CD4-positive, alpha-beta T cell (primary cell): ENCODE data around the gene PRKCA. TPM values are rescaled to one million over a fixed set of nuclear protein-coding genes. Genes with fewer than 3 reads are reported as not detected.

Experiments
- ATAC-seq: fragments of 200-7000 bp; cut with Tn5 transposase; one replicate; pipeline ENCODE4 v1.10.0; 2022; ENCODE audit warnings: mild to moderate bottlenecking; ENCODE audit not compliant: poor library complexity
- CTCF ChIA-PET: fragments of 350-600 bp; sonication (Branson Sonifier 250); formaldehyde crosslinking; loops from one replicate; lab custom pipeline; 2021; ENCODE audit warnings: antibody characterized with exemption, inconsistent platforms; lab: Charles Lee
- POLR2A ChIA-PET: fragments of 350-600 bp; sonication (Branson Sonifier 250); formaldehyde crosslinking; loops from one replicate; lab custom pipeline; 2021; ENCODE audit warnings: antibody characterized with exemption, inconsistent platforms; lab: Charles Lee
- DNase-seq, 14 experiments: peaks; one replicate each; pipeline ENCODE4 v3.0.0-alpha.2; 2013 to 2020; ENCODE audit warnings: mixed read lengths in 2 of 14
- H3K27ac ChIP-seq, 2 donors: one replicate each; pipeline versions ENCODE4 v1.5.1 to v1.7.0; 2013; ENCODE audit warnings: low read length in 2 of 2, low read depth in 1 of 2, mild to moderate bottlenecking in 1 of 2
- H3K27me3 ChIP-seq, 2 experiments: 1 replicate in 1 of 2; 2 replicates in 1 of 2; pipeline versions ENCODE4 v1.6.1 to v1.7.0; 2013; ENCODE audit warnings: low read length in 2 of 2, control low read depth in 1 of 2, mild to moderate bottlenecking in 1 of 2, moderate library complexity in 1 of 2; ENCODE audit not compliant: insufficient read depth in 2 of 2, control insufficient read depth in 1 of 2
- H3K36me3 ChIP-seq: one replicate; pipeline ENCODE4 v1.6.1; 2013; ENCODE audit warnings: low read length, control low read depth; ENCODE audit not compliant: insufficient read depth
- H3K4me1 ChIP-seq: one replicate; pipeline ENCODE4 v1.6.1; 2013; ENCODE audit warnings: low read length, control low read depth; ENCODE audit not compliant: insufficient read depth
- H3K4me3 ChIP-seq: one replicate; pipeline ENCODE4 v1.5.1; 2013; ENCODE audit warnings: mild to moderate bottlenecking, low read length, moderate library complexity
- H3K9me3 ChIP-seq, 2 experiments: 1 replicate in 1 of 2; 2 replicates in 1 of 2; pipeline versions ENCODE4 v1.6.1 to v1.7.0; 2013; ENCODE audit warnings: low read length in 2 of 2, mild to moderate bottlenecking in 2 of 2, control low read depth in 1 of 2, moderate library complexity in 1 of 2; ENCODE audit not compliant: control insufficient read depth in 1 of 2, insufficient read depth in 1 of 2
- H3K27ac Mint-ChIP-seq: one replicate; pipeline ENCODE4 v1.8.0; 2020; ENCODE audit warnings: mixed read lengths
- H3K27me3 Mint-ChIP-seq: one replicate; pipeline ENCODE4 v1.8.0; 2021; ENCODE audit warnings: mixed read lengths
- H3K36me3 Mint-ChIP-seq: one replicate; pipeline ENCODE4 v1.8.0; 2021; ENCODE audit warnings: low read depth, mixed read lengths
- H3K4me1 Mint-ChIP-seq: one replicate; pipeline ENCODE4 v1.8.0; 2021; ENCODE audit warnings: low read depth, mixed read lengths
- H3K4me3 Mint-ChIP-seq: one replicate; pipeline ENCODE4 v1.8.0; 2020; ENCODE audit warnings: mild to moderate bottlenecking, mixed read lengths
- H3K9me3 Mint-ChIP-seq: one replicate; pipeline ENCODE4 v1.8.0; 2020; ENCODE audit warnings: mixed read lengths
- intact Hi-C, 2 experiments: fragments of 100-400 bp; cut with DNase I in 1 of 2; cut with micrococcal nuclease in 1 of 2; formaldehyde crosslinking; loops; one replicate each; pipeline versions ENCODE4 v1.15.1 to v1.9.0; 2023 to 2025; cut with DNase I, micrococcal nuclease
- total RNA-seq, 174 experiments: library from RNA in 2 of 174; stranded (reverse) in 2 of 174; gene quantifications; one replicate each; pipeline ENCODE4 v1.2.3 and lab custom pipeline; 2021 to 2026
- TF ChIP-seq, protein P1 (sequence below): fragments of 200-600 bp; IDR thresholded peaks from one replicate; pipeline ENCODE4 v1.8.0; 2022; ENCODE audit warnings: antibody characterized with exemption, mild to moderate bottlenecking

The PRKCA gene
- total RNA-seq, 2 experiments from 2014 or later = 84.8 to 88.6 TPM

DNA sequence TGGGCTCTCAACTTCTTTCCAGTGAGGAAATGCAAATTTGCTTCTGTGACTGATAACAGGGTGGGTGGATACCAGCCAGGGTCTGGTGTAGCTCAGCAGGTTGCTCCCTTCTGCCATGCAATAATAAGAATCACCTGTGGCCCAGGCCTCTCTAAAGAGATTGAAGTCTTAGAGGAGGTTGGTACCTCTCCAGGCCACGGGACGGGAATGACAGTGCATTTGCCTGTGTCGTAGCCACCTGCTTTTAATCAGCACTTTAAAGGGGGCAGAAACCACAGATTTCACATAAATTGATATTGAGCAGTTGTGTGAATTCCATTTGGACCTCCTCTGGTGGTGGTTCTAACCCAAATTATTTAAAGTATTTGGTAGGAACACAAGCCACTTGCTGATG lies 246.9 kb downstream of the PRKCA start:
- DNase-seq (no peak), ATAC-seq (no peak)
- Mint-ChIP-seq H3K4me3 (no peak overlapping the region), H3K4me1 (peaks cover 63% of the 10 kb centered on the region), H3K9me3 (no peaks in the 10 kb centered on the region), H3K36me3 (peaks cover 46% of the 10 kb centered on the region), H3K27ac (no peak overlapping the region), H3K27me3 (no peaks in the 10 kb centered on the region)
- no peaks in the 10 kb centered on the region for H3K36me3 ChIP-seq
- H3K27ac ChIP-seq = no peak overlapping the region
- H3K9me3 ChIP-seq = peaks cover 0 to 6% of the 10 kb centered on the region in 2 experiments
- H3K4me3 ChIP-seq = no peak overlapping the region
- CTCF ChIA-PET = no interaction called here
- TF ChIP-seq, protein P1, sequence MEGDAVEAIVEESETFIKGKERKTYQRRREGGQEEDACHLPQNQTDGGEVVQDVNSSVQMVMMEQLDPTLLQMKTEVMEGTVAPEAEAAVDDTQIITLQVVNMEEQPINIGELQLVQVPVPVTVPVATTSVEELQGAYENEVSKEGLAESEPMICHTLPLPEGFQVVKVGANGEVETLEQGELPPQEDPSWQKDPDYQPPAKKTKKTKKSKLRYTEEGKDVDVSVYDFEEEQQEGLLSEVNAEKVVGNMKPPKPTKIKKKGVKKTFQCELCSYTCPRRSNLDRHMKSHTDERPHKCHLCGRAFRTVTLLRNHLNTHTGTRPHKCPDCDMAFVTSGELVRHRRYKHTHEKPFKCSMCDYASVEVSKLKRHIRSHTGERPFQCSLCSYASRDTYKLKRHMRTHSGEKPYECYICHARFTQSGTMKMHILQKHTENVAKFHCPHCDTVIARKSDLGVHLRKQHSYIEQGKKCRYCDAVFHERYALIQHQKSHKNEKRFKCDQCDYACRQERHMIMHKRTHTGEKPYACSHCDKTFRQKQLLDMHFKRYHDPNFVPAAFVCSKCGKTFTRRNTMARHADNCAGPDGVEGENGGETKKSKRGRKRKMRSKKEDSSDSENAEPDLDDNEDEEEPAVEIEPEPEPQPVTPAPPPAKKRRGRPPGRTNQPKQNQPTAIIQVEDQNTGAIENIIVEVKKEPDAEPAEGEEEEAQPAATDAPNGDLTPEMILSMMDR = no peak
- intact Hi-C loops = no loop called here
- H3K27me3 ChIP-seq = no peaks in the 10 kb centered on the region
- POLR2A ChIA-PET = interaction anchor here (1.0 kb wide), 1 partner anchor 236 kb away, joined by 4 read pairs; no protein-coding TSS in a partner anchor
- H3K4me1 ChIP-seq = peaks cover 22% of the 10 kb centered on the region

DNA sequence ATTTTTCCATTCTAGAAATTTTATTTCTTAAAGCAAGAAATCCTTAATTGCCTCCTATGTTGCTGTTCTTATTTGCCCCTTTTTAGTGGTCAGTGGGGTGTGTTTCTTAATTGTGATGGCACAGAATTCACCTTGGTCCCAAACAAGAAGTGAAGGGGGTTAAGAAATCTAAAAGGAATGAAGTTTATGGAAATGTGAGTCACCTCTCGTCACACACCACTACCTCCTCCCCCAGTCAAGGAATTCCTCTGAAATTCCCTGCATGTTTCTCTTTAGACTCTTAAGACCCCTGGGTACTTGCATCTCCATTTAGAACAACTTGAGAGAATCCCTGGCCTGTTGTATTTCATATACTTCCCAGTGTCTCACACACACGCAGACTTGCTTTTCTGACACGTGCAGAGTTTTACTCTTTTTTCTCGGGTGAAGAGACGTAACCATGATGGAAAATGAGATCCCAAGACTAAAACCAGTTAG lies 247.4 kb downstream of the PRKCA start:
- TF ChIP-seq, protein P1 = no peak
- Histone ChIP-seq H3K4me3 (no peak overlapping the region), H3K27ac (no peak overlapping the region), H3K27me3 (no peaks in the 10 kb centered on the region), H3K9me3 (peaks cover 0 to 6% of the 10 kb centered on the region in 2 experiments), H3K36me3 (no peaks in the 10 kb centered on the region), H3K4me1 (peaks cover 22% of the 10 kb centered on the region)
- H3K27me3 Mint-ChIP-seq = no peaks in the 10 kb centered on the region
- peak overlapping the region; percentile 24 for H3K27ac Mint-ChIP-seq
- ChIA-PET CTCF (no interaction called here), POLR2A (no interaction called here)
- intact Hi-C loops = no loop called here
- no peaks in the 10 kb centered on the region for H3K9me3 Mint-ChIP-seq
- peaks cover 63% of the 10 kb centered on the region for H3K4me1 Mint-ChIP-seq
- DNase-seq (no peak), ATAC-seq (no peak)
- H3K4me3 Mint-ChIP-seq = no peak overlapping the region
- H3K36me3 Mint-ChIP-seq = peaks cover 48% of the 10 kb centered on the region

DNA sequence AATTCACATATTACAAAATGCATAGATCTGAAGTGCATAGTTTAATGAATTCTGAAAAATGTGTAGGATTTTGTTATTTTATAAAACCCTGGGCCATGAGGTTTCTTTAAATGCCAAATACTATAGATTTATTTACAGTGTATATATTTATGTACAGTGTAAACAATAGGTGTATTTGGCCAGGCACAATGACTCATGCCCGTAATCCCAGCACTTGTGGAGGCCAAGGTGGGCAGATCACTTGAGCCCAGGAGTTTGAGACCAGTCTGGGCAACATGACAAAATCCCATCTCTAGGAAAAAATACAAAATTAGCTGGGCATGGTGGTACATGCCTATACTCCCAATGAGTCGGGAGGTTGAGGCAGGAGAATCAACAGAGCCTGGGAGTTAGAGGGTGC lies 249.4 kb downstream of the PRKCA start:
- no peaks in the 10 kb centered on the region for H3K9me3 ChIP-seq
- ATAC-seq (no peak), DNase-seq (no peak)
- no peaks in the 10 kb centered on the region for H3K27me3 Mint-ChIP-seq
- no peaks in the 10 kb centered on the region for H3K36me3 ChIP-seq
- peaks cover 36% of the 10 kb centered on the region for H3K36me3 Mint-ChIP-seq
- H3K27me3 ChIP-seq = no peaks in the 10 kb centered on the region
- intact Hi-C loops = no loop called here
- CTCF ChIA-PET = interaction anchor here (1.0 kb wide), 1 partner anchor 296 kb away, joined by 3 read pairs; no protein-coding TSS in a partner anchor
- POLR2A ChIA-PET = no interaction called here
- no peak overlapping the region for H3K27ac Mint-ChIP-seq
- no peak overlapping the region for H3K4me3 ChIP-seq
- H3K9me3 Mint-ChIP-seq = no peaks in the 10 kb centered on the region
- TF ChIP-seq, protein P1 = no peak
- peaks cover 22% of the 10 kb centered on the region for H3K4me1 ChIP-seq
- H3K4me1 Mint-ChIP-seq = peaks cover 63% of the 10 kb centered on the region
- H3K27ac ChIP-seq = no peak overlapping the region
- H3K4me3 Mint-ChIP-seq = no peak overlapping the region
